HUES64 (cell line): ENCODE results near the gene ALOX15B.

ENCODE experiments used
- H3K27ac ChIP-seq: 2 replicates; pipeline ENCODE4 v1.7.0; 2013; ENCODE audit warnings: low read depth, low read length, inconsistent platforms
- H3K27me3 ChIP-seq: 2 replicates; pipeline ENCODE4 v1.6.1; 2013; ENCODE audit warnings: mild to moderate bottlenecking, low read length; ENCODE audit not compliant: insufficient read depth
- H3K36me3 ChIP-seq: 2 replicates; pipeline ENCODE4 v1.6.1; 2013; ENCODE audit warnings: mild to moderate bottlenecking, low read length; ENCODE audit not compliant: insufficient read depth
- H3K4me1 ChIP-seq: 2 replicates; pipeline ENCODE4 v1.6.1; 2013; ENCODE audit warnings: mild to moderate bottlenecking, low read length, moderate library complexity; ENCODE audit not compliant: insufficient read depth
- H3K4me3 ChIP-seq: 2 replicates; pipeline ENCODE4 v1.5.1; 2013; ENCODE audit warnings: mild to moderate bottlenecking, low read length, moderate library complexity
- H3K9ac ChIP-seq: 2 replicates; pipeline ENCODE4 v1.6.1; 2013; ENCODE audit warnings: mild to moderate bottlenecking, low read depth, low read length
- H3K9me3 ChIP-seq: 2 replicates; pipeline ENCODE4 v1.6.1; 2013; ENCODE audit warnings: low read depth, low read length; ENCODE audit not compliant: insufficient read depth
- WGBS: fragments of 150-250, 120-280 bp; methylation state at CpG from one replicate; pipeline ENCODE4 v1.1.7; 2013; ENCODE audit warnings: missing lambda C conversion rate; 5-methylcytosine and 5-hydroxymethylcytosine counted together

ALOX15B gene

GRCh38 chr17:8003594-8004181 lies 35.2 kb upstream of the ALOX15B start:
- Histone ChIP-seq H3K27ac (no peak overlapping the region), H3K36me3 (no peaks in the 10 kb centered on the region), H3K27me3 (peaks cover 64% of the 10 kb centered on the region), H3K9me3 (no peaks in the 10 kb centered on the region), H3K4me3 (peak overlapping the region; percentile 56), H3K4me1 (no peaks in the 10 kb centered on the region; the same call in 1 of the 2 replicates), H3K9ac (no peak overlapping the region)
- WGBS, result 60% methylated on average over 44 of the region's 44 CpGs

DNA sequence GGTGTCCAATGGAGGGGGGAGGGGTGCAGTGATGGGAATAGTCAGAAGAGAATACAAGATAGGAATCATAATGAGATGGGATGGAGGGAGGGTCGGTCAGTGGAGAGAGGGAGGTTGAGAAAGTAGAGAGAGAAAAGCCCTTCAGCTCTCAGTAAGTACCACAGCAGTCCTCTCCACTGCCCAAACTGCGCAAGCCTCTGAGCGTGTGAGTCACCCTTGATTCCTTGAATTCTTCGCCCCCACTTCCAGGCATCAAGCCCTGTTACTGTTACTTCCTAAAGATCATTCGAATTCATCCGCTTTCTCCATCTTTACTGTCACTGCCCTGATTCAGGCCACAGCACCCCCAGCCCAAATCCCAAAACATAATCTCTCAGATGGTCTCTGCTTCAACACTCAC lies 34.0 kb upstream of the ALOX15B start:
- H3K4me3 ChIP-seq, result no peak overlapping the region
- no peaks in the 10 kb centered on the region; the same call in 1 of the 2 replicates for H3K4me1 ChIP-seq
- H3K27me3 ChIP-seq, result peaks cover 60% of the 10 kb centered on the region
- H3K9ac ChIP-seq, result no peak overlapping the region
- H3K27ac ChIP-seq, result no peak overlapping the region
- no peaks in the 10 kb centered on the region for H3K9me3 ChIP-seq
- 84% methylated on average over 6 of the region's 6 CpGs for WGBS
- no peaks in the 10 kb centered on the region for H3K36me3 ChIP-seq

GRCh38 chr17:8005357-8005756 lies 33.5 kb upstream of the ALOX15B start:
- no peak overlapping the region for H3K4me3 ChIP-seq

DNA sequence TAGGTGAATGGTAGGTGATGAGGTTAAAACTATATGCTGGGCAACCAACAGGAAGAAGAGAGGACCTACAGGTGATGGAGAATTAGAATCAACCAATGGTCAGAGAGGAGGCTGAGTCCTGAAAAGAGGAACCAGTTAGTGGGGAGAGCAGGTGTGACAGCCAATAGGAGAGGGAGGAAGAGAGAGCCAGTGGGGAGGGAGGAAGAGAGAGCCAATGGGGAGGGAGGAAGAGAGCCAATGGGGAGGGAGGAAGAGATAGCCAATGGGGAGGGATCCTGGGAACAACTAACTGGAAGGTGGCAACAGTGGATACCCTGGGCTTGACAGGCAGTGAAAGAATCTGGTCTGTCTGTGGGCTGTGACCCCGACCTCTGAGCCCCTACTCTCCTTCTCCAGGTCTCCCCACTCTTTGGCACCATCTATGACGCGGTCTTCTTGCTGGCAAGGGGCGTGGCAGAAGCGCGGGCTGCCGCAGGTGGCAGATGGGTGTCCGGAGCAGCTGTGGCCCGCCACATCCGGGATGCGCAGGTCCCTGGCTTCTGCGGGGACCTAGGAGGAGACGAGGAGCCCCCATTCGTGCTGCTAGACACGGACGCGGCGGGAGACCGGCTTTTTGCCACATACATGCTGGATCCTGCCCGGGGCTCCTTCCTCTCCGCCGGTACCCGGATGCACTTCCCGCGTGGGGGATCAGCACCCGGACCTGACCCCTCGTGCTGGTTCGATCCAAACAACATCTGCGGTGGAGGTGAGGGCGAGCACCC lies 32.7 kb upstream of the ALOX15B start:
- Histone ChIP-seq H3K4me1 (no peaks in the 10 kb centered on the region; the same call in 1 of the 2 replicates), H3K4me3 (no peak overlapping the region), H3K9me3 (no peaks in the 10 kb centered on the region), H3K27ac (no peak overlapping the region), H3K9ac (no peak overlapping the region), H3K27me3 (peaks cover 48% of the 10 kb centered on the region), H3K36me3 (no peaks in the 10 kb centered on the region)
- 93% methylated on average over 30 of the region's 30 CpGs for WGBS

More at GRCh38 chr17:8005357-8005756, 33.5 kb upstream of the ALOX15B start:
- Histone ChIP-seq H3K9ac (no peak overlapping the region), H3K36me3 (no peaks in the 10 kb centered on the region), H3K27me3 (peaks cover 56% of the 10 kb centered on the region), H3K27ac (no peak overlapping the region), H3K4me1 (no peaks in the 10 kb centered on the region; the same call in 1 of the 2 replicates), H3K9me3 (no peaks in the 10 kb centered on the region)
- 92% methylated on average over 1 of the region's 1 CpG for WGBS

DNA sequence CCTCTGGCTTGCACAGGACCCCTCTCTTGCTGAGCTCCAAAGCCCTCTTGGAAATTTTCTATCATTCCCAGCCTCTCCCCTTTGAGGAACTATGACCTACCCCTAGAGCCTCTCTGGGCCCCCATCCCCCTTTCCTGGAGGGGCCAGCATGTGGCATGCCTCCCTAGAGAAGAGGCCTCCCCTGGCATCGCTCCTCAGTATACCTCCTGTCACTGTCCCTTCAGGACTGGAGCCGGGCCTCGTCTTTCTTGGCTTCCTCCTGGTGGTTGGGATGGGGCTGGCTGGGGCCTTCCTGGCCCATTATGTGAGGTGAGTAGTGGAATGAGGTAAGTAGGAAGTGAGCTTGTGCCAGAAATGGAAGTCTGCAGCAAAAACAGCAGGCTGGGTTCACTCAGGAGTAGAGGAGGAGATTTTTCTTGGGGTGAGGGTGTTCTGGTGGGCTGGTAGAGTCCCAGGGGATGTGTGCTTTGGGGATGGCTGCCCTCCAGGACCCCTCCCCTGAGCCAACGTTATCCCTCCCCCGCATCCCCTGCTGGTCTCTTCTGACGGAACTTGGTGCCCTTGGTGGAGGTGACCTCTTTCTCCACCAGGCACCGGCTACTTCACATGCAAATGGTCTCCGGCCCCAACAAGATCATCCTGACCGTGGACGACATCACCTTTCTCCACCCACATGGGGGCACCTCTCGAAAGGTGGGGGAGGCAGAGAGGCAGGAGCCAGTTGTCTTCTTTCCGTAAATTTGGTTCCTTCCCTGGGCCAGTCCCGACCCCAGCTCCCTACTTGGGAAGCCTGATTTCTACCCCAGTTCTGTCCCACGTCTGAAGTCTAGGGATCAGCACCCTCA lies 31.8 kb upstream of the ALOX15B start:
- H3K9ac ChIP-seq, result no peak overlapping the region
- no peak overlapping the region for H3K27ac ChIP-seq
- 73% methylated on average over 14 of the region's 14 CpGs for WGBS
- peaks cover 40% of the 10 kb centered on the region for H3K27me3 ChIP-seq
- H3K9me3 ChIP-seq, result no peaks in the 10 kb centered on the region
- no peaks in the 10 kb centered on the region for H3K36me3 ChIP-seq
- H3K4me3 ChIP-seq, result no peak overlapping the region
- H3K4me1 ChIP-seq, result no peaks in the 10 kb centered on the region; the same call in 1 of the 2 replicates

- peaks cover 32% of the 10 kb centered on the region for H3K27me3 ChIP-seq
- H3K36me3 ChIP-seq, result no peaks in the 10 kb centered on the region
- H3K4me3 ChIP-seq, result no peak overlapping the region
- H3K4me1 ChIP-seq, result no peaks in the 10 kb centered on the region; the same call in 1 of the 2 replicates
- WGBS, result 95% methylated on average over 5 of the region's 5 CpGs
- H3K27ac ChIP-seq, result no peak overlapping the region
- no peak overlapping the region for H3K9ac ChIP-seq
- H3K9me3 ChIP-seq, result no peaks in the 10 kb centered on the region
These were observed 31.0 kb upstream of the ALOX15B start for GRCh38 chr17:8007836-8008235.

DNA sequence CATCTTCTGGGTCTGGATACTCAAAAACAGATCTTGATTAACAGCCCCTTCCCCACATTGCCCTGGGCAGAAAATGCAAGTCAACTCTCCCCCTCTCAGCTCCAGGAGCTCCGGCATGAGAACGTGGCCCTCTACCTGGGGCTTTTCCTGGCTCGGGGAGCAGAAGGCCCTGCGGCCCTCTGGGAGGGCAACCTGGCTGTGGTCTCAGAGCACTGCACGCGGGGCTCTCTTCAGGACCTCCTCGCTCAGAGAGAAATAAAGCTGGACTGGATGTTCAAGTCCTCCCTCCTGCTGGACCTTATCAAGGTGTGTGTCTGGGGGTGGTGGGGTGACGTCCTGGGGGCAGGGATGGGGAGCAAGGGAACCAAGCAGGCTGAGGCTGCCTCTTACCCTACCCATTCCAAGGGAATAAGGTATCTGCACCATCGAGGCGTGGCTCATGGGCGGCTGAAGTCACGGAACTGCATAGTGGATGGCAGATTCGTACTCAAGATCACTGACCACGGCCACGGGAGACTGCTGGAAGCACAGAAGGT lies 26.7 kb upstream of the ALOX15B start:
- H3K27ac ChIP-seq, result no peak overlapping the region
- H3K4me3 ChIP-seq, result no peak overlapping the region
- no peaks in the 10 kb centered on the region; the same call in 1 of the 2 replicates for H3K4me1 ChIP-seq
- no peaks in the 10 kb centered on the region for H3K36me3 ChIP-seq
- H3K9me3 ChIP-seq, result no peaks in the 10 kb centered on the region
- WGBS, result 88% methylated on average over 15 of the region's 15 CpGs
- no peak overlapping the region for H3K9ac ChIP-seq
- peaks cover 36% of the 10 kb centered on the region for H3K27me3 ChIP-seq

- Histone ChIP-seq H3K4me1 (no peaks in the 10 kb centered on the region), H3K4me3 (no peak overlapping the region), H3K27me3 (peaks cover 39% of the 10 kb centered on the region), H3K36me3 (no peaks in the 10 kb centered on the region), H3K27ac (no peak overlapping the region), H3K9ac (no peak overlapping the region), H3K9me3 (no peaks in the 10 kb centered on the region)
- 92% methylated on average over 17 of the region's 17 CpGs for WGBS
These were observed 25.7 kb upstream of the ALOX15B start for GRCh38 chr17:8012996-8013640.

GRCh38 chr17:8013731-8014557 lies 24.9 kb upstream of the ALOX15B start:
- 89% methylated on average over 12 of the region's 12 CpGs for WGBS
- Histone ChIP-seq H3K9ac (no peak overlapping the region), H3K4me3 (no peak overlapping the region), H3K36me3 (no peaks in the 10 kb centered on the region), H3K4me1 (no peaks in the 10 kb centered on the region), H3K9me3 (no peaks in the 10 kb centered on the region), H3K27me3 (peaks cover 39% of the 10 kb centered on the region), H3K27ac (no peak overlapping the region)

DNA sequence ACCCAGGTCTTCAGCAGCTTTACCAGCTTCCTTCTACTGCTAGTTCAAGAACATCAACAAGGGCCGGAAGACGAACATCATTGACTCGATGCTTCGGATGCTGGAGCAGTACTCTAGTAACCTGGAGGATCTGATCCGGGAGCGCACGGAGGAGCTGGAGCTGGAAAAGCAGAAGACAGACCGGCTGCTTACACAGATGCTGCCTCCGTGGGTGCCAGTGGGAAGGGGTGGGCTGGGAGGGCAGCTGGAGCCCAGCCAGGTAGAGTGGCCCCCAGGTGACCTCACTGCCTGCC lies 24.4 kb upstream of the ALOX15B start:
- no peak overlapping the region for H3K27ac ChIP-seq
- H3K9ac ChIP-seq, result no peak overlapping the region
- no peaks in the 10 kb centered on the region for H3K9me3 ChIP-seq
- WGBS, result 92% methylated on average over 9 of the region's 9 CpGs
- H3K36me3 ChIP-seq, result no peaks in the 10 kb centered on the region
- H3K4me1 ChIP-seq, result no peaks in the 10 kb centered on the region
- peaks cover 39% of the 10 kb centered on the region for H3K27me3 ChIP-seq
- no peak overlapping the region for H3K4me3 ChIP-seq
